Measurements from ENCODE around the gene WDR36. TPM values are rescaled to one million over a fixed set of nuclear protein-coding genes. Genes with fewer than 3 reads are reported as not detected.

The WDR36 gene
- total and polyA plus RNA-seq, 9 of the 15 experiments (the other 6 are each of a cell fraction or from before 2014, with no cell fraction given) = 25.7 to 68.0 (median 41.5) TPM

DNA sequence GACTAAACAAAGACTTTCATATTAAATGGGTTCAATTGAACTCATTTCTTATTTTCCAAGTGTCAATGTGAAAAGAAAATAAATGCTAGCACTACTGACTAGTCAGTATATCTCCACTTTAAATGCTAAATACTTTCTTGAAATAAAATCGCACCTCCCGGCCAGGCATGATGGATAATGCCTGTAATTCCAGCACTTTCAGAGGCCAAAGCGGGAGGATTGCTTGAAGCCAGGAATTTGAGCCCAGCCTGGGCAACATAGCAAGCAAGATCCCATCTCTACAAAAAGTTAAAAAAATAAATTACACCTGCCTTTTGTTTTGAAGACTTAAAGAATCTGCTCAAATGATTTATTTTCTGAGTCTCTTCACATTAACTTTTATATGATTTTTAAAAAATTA is 34.7 kb downstream of the WDR36 start:
- TF ChIP-seq IRF2 (CRISPR knock-in tag; IDR thresholded peaks at IDR 0.05) (no peak), ZNF146 (CRISPR knock-in tag; IDR thresholded peaks at IDR 0.05; ENCODE audit: unreplicated experiment) (no peak), ZNF449 (CRISPR knock-in tag; IDR thresholded peaks at IDR 0.05) (no peak), JUN (IDR thresholded peaks at IDR 0.05; ENCODE audit: borderline replicate concordance, low read depth, low read length) (no peak), JUN (CRISPR knock-in tag; IDR thresholded peaks at IDR 0.05; ENCODE audit: borderline replicate concordance) (no peak)
- TF ChIP-seq, protein P1, sequence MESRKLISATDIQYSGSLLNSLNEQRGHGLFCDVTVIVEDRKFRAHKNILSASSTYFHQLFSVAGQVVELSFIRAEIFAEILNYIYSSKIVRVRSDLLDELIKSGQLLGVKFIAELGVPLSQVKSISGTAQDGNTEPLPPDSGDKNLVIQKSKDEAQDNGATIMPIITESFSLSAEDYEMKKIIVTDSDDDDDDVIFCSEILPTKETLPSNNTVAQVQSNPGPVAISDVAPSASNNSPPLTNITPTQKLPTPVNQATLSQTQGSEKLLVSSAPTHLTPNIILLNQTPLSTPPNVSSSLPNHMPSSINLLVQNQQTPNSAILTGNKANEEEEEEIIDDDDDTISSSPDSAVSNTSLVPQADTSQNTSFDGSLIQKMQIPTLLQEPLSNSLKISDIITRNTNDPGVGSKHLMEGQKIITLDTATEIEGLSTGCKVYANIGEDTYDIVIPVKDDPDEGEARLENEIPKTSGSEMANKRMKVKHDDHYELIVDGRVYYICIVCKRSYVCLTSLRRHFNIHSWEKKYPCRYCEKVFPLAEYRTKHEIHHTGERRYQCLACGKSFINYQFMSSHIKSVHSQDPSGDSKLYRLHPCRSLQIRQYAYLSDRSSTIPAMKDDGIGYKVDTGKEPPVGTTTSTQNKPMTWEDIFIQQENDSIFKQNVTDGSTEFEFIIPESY (CRISPR knock-in tag; IDR thresholded peaks at IDR 0.05) = no peak
- ATAC-seq (no peak), DNase-seq (ENCODE audit: extremely low read depth in 1 of 4, low spot score in 3 of 4) (no peak), FAIRE-seq (no peak)
- Histone ChIP-seq H3K4me3 (no peak overlapping the region), H2AFZ (ENCODE audit: low read depth, low read length) (no peak overlapping the region), H3K27ac (ENCODE audit: extremely low read depth, low read depth, low read length) (no peak overlapping the region), H3K9ac (ENCODE audit: insufficient read depth in 1 of 2, low read depth in 2 of 2, low read length in 2 of 2) (no peak overlapping the region), H3K9me3 (replicated peaks; ENCODE audit: control insufficient read depth, insufficient read depth, low read depth, low read length) (no peaks in the 10 kb centered on the region), H3K79me2 (ENCODE audit: control insufficient read depth, insufficient read depth, low read length) (no peaks in the 10 kb centered on the region), H3K36me3 (ENCODE audit: control insufficient read depth, insufficient read depth, low read length) (peaks cover 55% of the 10 kb centered on the region), H3K4me2 (ENCODE audit: insufficient read depth, low read length) (no peak overlapping the region), H3K4me1 (replicated peaks in 1 of 2; ENCODE audit: control insufficient read depth in 2 of 2, insufficient read depth in 2 of 2, low read length in 2 of 2) (no peaks in the 10 kb centered on the region), H4K20me1 (replicated peaks; ENCODE audit: control insufficient read depth, insufficient read depth, low read length) (no peaks in the 10 kb centered on the region), H3K27me3 (ENCODE audit: control insufficient read depth in 2 of 2, insufficient read depth in 2 of 2, low read length in 2 of 2) (no peaks in the 10 kb centered on the region), H3K9me1 (ENCODE audit: control insufficient read depth, insufficient read depth, low read length) (no peaks in the 10 kb centered on the region)
- ChIA-PET POLR2A (no interaction called here), CTCF (ENCODE audit: low intra/inter-chr PET ratio) (no interaction called here)
- BruUV-seq (replicated peaks) = TSS peak; percentile 9
- intact Hi-C loops (cut with micrococcal nuclease) (no loop called here), in situ Hi-C loops (cut with MboI) (no loop called here)
- 95% methylated on average over 3 of the region's 3 CpGs for WGBS (ENCODE audit: insufficient coverage, low coverage, missing lambda C conversion rate)
